SU-DHL-6 (cell line): ENCODE data around the gene TICAM1.
"Not testable (repeated sequence)": the region's sequence is repeated elsewhere in the genome, so short reads cannot be mapped to it uniquely, and the experiment has no call there.

Experiments used
- EZH2phosphoT487 ChIP-seq: fragments of 200-600 bp; sonication (generic), shearing (Covaris generic); conservative IDR thresholded peaks from 2 replicates; pipeline ENCODE4 v1.6.1; 2018; ENCODE audit warnings: mild to moderate bottlenecking, antibody characterized with exemption, low read length, moderate library complexity, mixed read lengths
- TF ChIP-seq, protein P1 (sequence below): fragments of 200-600 bp; sonication (generic); IDR thresholded peaks from one replicate; pipeline ENCODE4 v1.5.1; 2017; ENCODE audit warnings: antibody characterized with exemption, mild to moderate bottlenecking, low read length, moderate library complexity; ENCODE audit not compliant: insufficient read depth, poor library complexity, severe bottlenecking

DNA sequence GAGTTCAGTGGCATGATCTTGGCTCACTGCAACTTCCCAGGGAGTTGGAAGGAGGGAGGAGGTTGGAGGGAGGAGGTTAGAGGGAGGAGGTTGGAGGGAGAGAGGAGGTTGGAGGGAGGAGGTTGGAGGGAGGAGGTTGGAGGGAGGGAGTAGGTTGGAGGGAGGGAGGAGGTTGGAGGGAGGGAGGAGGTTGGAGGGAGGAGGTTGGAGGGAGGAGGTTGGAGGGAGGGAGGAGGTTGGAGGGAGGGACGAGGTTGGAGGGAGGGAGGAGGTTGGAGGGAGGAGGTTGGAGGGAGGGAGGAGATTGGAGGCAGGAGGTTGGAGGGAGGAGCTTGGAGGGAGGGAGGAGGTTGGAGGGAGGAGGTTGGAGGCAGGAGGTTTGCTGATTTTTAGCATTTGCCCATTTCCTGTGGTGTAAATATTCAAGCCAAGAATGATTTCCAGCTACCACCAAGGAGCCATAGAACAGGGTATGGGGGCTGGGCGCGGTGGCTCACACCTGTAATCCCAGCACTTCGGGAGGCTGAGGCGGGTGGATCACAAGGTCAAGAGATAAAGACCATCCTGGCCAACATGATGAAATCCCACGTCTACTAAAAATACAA lies 45.0 kb downstream of the TICAM1 start:
- TF ChIP-seq, protein P1, sequence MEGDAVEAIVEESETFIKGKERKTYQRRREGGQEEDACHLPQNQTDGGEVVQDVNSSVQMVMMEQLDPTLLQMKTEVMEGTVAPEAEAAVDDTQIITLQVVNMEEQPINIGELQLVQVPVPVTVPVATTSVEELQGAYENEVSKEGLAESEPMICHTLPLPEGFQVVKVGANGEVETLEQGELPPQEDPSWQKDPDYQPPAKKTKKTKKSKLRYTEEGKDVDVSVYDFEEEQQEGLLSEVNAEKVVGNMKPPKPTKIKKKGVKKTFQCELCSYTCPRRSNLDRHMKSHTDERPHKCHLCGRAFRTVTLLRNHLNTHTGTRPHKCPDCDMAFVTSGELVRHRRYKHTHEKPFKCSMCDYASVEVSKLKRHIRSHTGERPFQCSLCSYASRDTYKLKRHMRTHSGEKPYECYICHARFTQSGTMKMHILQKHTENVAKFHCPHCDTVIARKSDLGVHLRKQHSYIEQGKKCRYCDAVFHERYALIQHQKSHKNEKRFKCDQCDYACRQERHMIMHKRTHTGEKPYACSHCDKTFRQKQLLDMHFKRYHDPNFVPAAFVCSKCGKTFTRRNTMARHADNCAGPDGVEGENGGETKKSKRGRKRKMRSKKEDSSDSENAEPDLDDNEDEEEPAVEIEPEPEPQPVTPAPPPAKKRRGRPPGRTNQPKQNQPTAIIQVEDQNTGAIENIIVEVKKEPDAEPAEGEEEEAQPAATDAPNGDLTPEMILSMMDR = not testable (repeated sequence)
- TF ChIP-seq EZH2phosphoT487 = not testable (repeated sequence)
